Measurements from ENCODE around the gene HNRNPH3. TPM values are rescaled to one million over a fixed set of nuclear protein-coding genes. Genes with fewer than 3 reads are reported as not detected.

HNRNPH3 gene
- total and polyA plus RNA-seq, 8 donors = 23.1 to 95.3 (median 30.7) TPM

DNA sequence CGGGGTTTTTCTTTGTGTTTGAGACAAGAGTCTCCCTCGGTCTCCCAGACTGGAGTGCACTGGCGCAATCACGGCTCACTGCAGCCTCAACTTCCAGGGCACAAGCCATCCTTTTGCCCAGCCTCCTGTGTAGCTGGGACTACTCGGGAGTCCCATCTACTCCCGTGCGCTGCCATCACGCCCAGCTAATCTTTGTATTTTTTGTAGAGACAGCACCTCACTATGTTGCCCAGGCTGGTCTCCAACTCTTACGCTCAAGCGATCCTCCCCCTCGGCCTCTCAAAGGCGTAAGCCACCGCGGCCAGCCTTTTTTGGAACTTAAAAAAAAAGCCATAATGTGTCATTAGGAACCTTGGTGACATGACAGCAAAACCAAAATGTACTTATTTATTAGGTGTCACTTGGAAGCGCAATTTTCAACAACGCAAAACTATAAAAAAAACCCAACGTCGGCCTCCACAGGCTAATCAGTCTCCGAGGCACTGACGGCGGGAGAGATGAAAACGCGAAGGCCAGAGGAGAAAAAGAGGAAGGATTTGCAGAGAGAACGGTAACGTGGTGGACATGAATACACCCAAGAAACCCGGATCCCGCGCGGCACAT is 911 bp upstream of the HNRNPH3 start:
- no peaks in the 10 kb centered on the region for H3K9me3 ChIP-seq
- peak in 2 of 4 donors; percentile 2 to 4 for ATAC-seq
- DNase-seq = peak in 5 of 6 donors; percentile 23 to 67 (median 35)
- H3K27ac ChIP-seq = peak overlapping the region; percentile 90 to 99 (median 97)
- no peak for FAIRE-seq
- no peaks in the 10 kb centered on the region for H3K36me3 ChIP-seq
- TF ChIP-seq, protein P1, sequence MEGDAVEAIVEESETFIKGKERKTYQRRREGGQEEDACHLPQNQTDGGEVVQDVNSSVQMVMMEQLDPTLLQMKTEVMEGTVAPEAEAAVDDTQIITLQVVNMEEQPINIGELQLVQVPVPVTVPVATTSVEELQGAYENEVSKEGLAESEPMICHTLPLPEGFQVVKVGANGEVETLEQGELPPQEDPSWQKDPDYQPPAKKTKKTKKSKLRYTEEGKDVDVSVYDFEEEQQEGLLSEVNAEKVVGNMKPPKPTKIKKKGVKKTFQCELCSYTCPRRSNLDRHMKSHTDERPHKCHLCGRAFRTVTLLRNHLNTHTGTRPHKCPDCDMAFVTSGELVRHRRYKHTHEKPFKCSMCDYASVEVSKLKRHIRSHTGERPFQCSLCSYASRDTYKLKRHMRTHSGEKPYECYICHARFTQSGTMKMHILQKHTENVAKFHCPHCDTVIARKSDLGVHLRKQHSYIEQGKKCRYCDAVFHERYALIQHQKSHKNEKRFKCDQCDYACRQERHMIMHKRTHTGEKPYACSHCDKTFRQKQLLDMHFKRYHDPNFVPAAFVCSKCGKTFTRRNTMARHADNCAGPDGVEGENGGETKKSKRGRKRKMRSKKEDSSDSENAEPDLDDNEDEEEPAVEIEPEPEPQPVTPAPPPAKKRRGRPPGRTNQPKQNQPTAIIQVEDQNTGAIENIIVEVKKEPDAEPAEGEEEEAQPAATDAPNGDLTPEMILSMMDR (IDR thresholded peaks at IDR 0.05) = no peak
- peaks cover 3 to 30% (median 22%) of the 10 kb centered on the region in 3 donors for H3K4me1 ChIP-seq
- WGBS, 2 donors = 9 to 11% methylated on average over 29 of the region's 29 CpGs
- H3K4me3 ChIP-seq = peak overlapping the region; percentile 56 to 98 (median 75)
- intact Hi-C loops (cut with DNase I) = no loop called here
- H3K27me3 ChIP-seq = no peaks in the 10 kb centered on the region

DNA sequence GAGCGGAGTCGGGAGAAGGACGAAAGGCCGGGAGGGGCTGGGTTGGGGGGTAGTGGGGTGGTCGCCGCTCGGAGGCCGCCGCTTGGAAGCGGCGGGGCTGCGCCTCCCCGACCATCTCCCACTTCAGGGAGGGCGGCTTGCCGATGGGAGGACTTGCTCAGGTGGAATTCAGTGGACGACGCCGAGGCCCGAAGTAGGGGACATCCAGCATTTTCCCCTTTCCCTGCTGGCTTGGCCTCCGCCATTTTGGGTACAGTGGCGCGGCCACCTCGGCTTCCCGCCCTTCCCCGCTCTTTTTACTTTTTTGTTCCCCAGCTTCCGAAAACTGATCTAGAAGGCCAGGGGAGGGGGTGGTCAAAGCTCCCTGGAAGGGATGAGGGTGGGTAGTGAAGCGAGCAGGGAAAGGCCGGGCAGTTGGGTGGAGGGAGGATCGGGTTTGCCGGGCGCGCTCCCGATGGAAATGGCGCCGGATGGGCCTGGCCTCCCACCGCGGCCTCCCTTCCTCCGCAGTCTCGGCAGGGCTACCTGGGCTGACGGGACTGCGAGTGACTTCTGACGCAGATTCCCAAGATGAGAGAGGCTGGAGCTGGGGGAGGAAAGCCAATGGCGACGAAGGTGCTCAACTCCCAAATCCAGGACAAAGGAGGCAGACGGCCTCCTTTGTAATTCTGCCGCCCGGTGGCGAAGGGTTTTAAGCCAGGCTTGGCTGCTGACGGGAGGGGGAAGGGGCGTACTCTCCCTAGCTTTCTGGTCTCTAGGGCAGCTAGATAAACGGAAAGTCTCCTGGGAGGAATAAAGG is 594 bp downstream of the HNRNPH3 start, which contains the start of gene PBLD:
PBLD (minus strand) TSS at position 670 of the 799 bp plus-strand sequence. CDS start 26,084 bp downstream, outside the sequence.
- no peaks in the 10 kb centered on the region for H3K36me3 ChIP-seq
- no peak for FAIRE-seq
- intact Hi-C loops (cut with DNase I) = no loop called here
- H3K9me3 ChIP-seq = no peaks in the 10 kb centered on the region
- peaks cover 16 to 45% (median 38%) of the 10 kb centered on the region in 3 donors for H3K4me1 ChIP-seq
- peak; percentile 57 to 64 (median 62) for ATAC-seq
- no peaks in the 10 kb centered on the region for H3K27me3 ChIP-seq
- DNase-seq = peak; percentile 68 to 86 (median 78)
- peak within 1 kb of the TSS; percentile 90 to 99 (median 97) for H3K27ac ChIP-seq
- 0 to 1% methylated on average over 49 to 51 of the region's 51 CpGs for WGBS, 2 donors
- peak within 1 kb of the TSS; percentile 56 to 98 (median 75) for H3K4me3 ChIP-seq
- TF ChIP-seq, protein P1 (IDR thresholded peaks at IDR 0.05) = no peak

DNA sequence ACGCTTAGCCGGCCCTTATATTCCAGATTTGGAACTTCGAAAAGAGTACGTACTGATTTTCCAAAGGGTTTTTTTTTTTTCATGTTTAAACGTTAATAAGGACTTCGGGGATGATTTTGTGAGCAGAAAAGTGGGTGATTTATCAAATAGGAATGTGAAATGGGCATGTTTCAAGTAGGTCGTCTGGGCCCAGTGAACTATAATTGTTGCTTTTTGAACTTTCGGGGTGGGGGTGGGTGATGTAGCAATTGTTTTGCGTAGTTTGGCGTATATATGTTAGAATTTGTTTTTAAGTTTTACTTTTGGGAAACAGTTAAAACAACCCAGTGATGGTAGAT is 1.2 kb downstream of the HNRNPH3 start:
- H3K36me3 ChIP-seq = no peaks in the 10 kb centered on the region
- peaks cover 21 to 46% (median 43%) of the 10 kb centered on the region in 3 donors for H3K4me1 ChIP-seq
- no peaks in the 10 kb centered on the region for H3K9me3 ChIP-seq
- DNase-seq = no peak
- H3K27ac ChIP-seq = peak overlapping the region; percentile 90 to 99 (median 97)
- intact Hi-C loops (cut with DNase I) = no loop called here
- TF ChIP-seq, protein P1 (IDR thresholded peaks at IDR 0.05) = no peak
- no peak for ATAC-seq
- peak overlapping the region; percentile 56 to 98 (median 75) for H3K4me3 ChIP-seq
- FAIRE-seq = no peak
- 0 to 1% methylated on average over 10 of the region's 10 CpGs for WGBS, 2 donors
- no peaks in the 10 kb centered on the region for H3K27me3 ChIP-seq

DNA sequence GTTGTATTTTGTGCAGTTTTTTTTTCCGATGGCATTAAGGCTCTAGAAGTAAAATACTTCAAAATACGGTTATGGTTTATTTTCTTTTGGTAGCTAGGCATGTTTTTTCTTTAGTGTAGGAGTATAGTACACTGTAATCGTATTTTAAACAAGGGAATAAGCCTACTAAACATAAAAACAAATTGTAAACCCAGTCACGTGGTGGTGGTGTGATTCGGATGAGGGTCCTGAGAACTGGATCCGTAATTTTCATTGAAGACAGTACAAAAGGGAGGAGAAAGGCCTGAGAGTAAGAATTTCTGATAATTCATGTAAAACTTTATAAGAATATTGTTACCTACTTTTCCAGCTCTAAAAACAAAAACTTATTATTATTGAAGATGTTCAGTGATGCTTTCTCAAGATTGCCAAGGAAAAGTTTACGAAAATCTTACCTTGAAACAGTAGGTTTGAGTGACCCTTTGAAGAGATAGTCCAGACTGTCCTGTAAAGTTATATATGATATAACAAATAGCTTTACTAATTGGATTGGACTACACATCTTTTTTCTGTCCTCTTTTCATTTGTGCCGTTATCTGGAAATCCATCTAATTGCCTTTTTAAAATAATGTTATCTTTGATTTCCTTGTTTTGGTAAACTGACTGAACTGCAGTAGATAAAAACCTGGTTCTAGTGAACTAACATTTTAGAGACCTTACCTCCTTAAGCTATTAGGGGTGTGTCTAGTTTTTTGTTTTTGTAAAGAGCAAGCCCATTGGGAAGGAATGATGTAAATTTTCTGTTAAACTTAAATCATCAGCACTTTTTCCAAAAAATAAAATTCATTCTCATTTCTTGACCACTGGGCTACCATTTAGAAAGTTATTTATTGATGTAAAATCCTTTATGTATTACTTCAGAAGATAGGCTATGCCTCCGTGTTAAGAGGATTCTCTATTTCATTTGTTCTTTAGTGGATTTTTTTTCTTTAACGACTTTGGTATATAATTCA is 1.9 kb downstream of the HNRNPH3 start:
- Histone ChIP-seq H3K27me3 (no peaks in the 10 kb centered on the region), H3K9me3 (no peaks in the 10 kb centered on the region), H3K4me3 (peak overlapping the region; percentile 56 to 98 (median 75)), H3K27ac (peak overlapping the region in 3 of 4 donors; percentile 90 to 99 (median 97)), H3K36me3 (peaks cover 0 to 5% (median under 1%) of the 10 kb centered on the region in 3 donors), H3K4me1 (peaks cover 21 to 44% (median 39%) of the 10 kb centered on the region in 3 donors)
- TF ChIP-seq, protein P1 (IDR thresholded peaks at IDR 0.05) = no peak
- no peak for ATAC-seq
- WGBS, 2 donors = 1 to 2% methylated on average over 10 of the region's 10 CpGs
- no peak for FAIRE-seq
- intact Hi-C loops (cut with DNase I) = no loop called here
- DNase-seq = no peak

All from pancreas (tissue), 10 donors.